Endometrial microvascular endothelial cells (primary cell): Measurements from ENCODE around the gene CENPP. TPM values are rescaled to one million over a fixed set of nuclear protein-coding genes. Genes with fewer than 3 reads are reported as not detected.

Source experiments
- in situ Hi-C: cut with HindIII; loops from 2 replicates; pipeline ENCODE4 v1.10.0; 2017; ENCODE audit warnings: low sequenced_read_pairs, low pct_unique_long_range_greater_than_20kb; ENCODE audit errors: inconsistent ontology term
- total RNA-seq: library from RNA; depleted of rRNA; stranded (reverse); fragments of >200 nt; gene quantifications from one replicate; pipeline ENCODE4 v1.2.3, GENCODE V29; 2015; ENCODE audit errors: inconsistent ontology term

Gene CENPP
- total RNA-seq, 1 donor from 2014 or later, result 3.6 TPM

GRCh38 chr9:92516521-92516920, 190.8 kb downstream of the CENPP start:
- in situ Hi-C loops, result no loop called here

GRCh38 chr9:92517046-92517445, 191.3 kb downstream of the CENPP start:
- in situ Hi-C loops, result no loop called here

GRCh38 chr9:92518199-92518598, 192.4 kb downstream of the CENPP start:
- in situ Hi-C loops, result no loop called here

GRCh38 chr9:92520837-92521236, 195.1 kb downstream of the CENPP start:
- in situ Hi-C loops, result no loop called here

GRCh38 chr9:92522983-92523970, 197.5 kb downstream of the CENPP start:
- in situ Hi-C loops, result no loop called here

- in situ Hi-C loops, result no loop called here
Measured at GRCh38 chr9:92524881-92525280, 199.1 kb downstream of the CENPP start.

- in situ Hi-C loops, result no loop called here
Measured at GRCh38 chr9:92525306-92525705, 199.6 kb downstream of the CENPP start.

- in situ Hi-C loops, result no loop called here
Measured at GRCh38 chr9:92527291-92527828, 201.6 kb downstream of the CENPP start.

GRCh38 chr9:92527832-92528521, 202.2 kb downstream of the CENPP start:
- in situ Hi-C loops, result no loop called here

- in situ Hi-C loops, result no loop called here
Measured at GRCh38 chr9:92528522-92528849, 202.7 kb downstream of the CENPP start.

- in situ Hi-C loops, result no loop called here
Measured at GRCh38 chr9:92529124-92529523, 203.4 kb downstream of the CENPP start.

GRCh38 chr9:92530893-92531292, 205.1 kb downstream of the CENPP start:
- in situ Hi-C loops, result no loop called here

GRCh38 chr9:92534204-92534603, 208.5 kb downstream of the CENPP start:
- in situ Hi-C loops, result no loop called here

- in situ Hi-C loops, result no loop called here
Measured at GRCh38 chr9:92534674-92535073, 208.9 kb downstream of the CENPP start.

GRCh38 chr9:92535940-92536850, 210.4 kb downstream of the CENPP start, which contains the start of gene ECM2:
TSS of gene ECM2 (minus strand) at chr9:92535990. CDS start at chr9:92522866, 13,124 bp downstream.
- in situ Hi-C loops, result no loop called here

- in situ Hi-C loops, result no loop called here
Measured at GRCh38 chr9:92538541-92538940, 212.8 kb downstream of the CENPP start.

- in situ Hi-C loops, result no loop called here
Measured at GRCh38 chr9:92543972-92544371, 218.2 kb downstream of the CENPP start.

- in situ Hi-C loops, result no loop called here
Measured at GRCh38 chr9:92545002-92545510, 219.3 kb downstream of the CENPP start.

- in situ Hi-C loops, result no loop called here
Measured at GRCh38 chr9:92547356-92547755, 221.6 kb downstream of the CENPP start.
